HEK293 (cell line): ENCODE results near the gene DEAF1.

Experiments used
- CTCF ChIA-PET: fragments of 350-600 bp; formaldehyde crosslinking; extraction: SDS; loops from one replicate; lab custom pipeline; 2021; ENCODE audit warnings: antibody characterized with exemption; lab: Yijun Ruan, JAX
- POLR2A ChIA-PET: fragments of 300-600 bp; formaldehyde crosslinking; extraction: SDS; loops from one replicate; lab custom pipeline; 2020; ENCODE audit warnings: antibody characterized with exemption, inconsistent platforms; lab: Yijun Ruan, JAX
- H3K27ac ChIP-seq: fragments of 200-500 bp; sonication (Bioruptor generic); 2 replicates; pipeline ENCODE4 v1.5.1; 2014; ENCODE audit warnings: low read depth, low read length, control low read depth, inconsistent platforms; ENCODE audit errors: extremely low read depth
- H3K36me3 ChIP-seq, 2 experiments: fragments of 200-500 bp in 1 of 2; sonication (Bioruptor generic) in 1 of 2; 1 replicate in 1 of 2; 2 replicates in 1 of 2; pipeline ENCODE4 v1.5.1; 2014 to 2017; ENCODE audit warnings: inconsistent platforms in 2 of 2, low read length in 2 of 2; ENCODE audit not compliant: control insufficient read depth in 2 of 2, insufficient read depth in 1 of 2
- H3K4me1 ChIP-seq: fragments of 200-500 bp; sonication (Bioruptor generic); 2 replicates; pipeline ENCODE4 v1.5.1; 2014; ENCODE audit warnings: mild to moderate bottlenecking, low read length, inconsistent platforms; ENCODE audit not compliant: control insufficient read depth, insufficient read depth
- H3K4me3 ChIP-seq: 2 replicates; pipeline ENCODE4 v1.5.1; 2011; ENCODE audit warnings: low read depth, mild to moderate bottlenecking, control low read depth, low read length, moderate library complexity
- H3K9me3 ChIP-seq: fragments of 200-500 bp; sonication (Bioruptor generic); 2 replicates; pipeline ENCODE4 v1.5.1; 2014; ENCODE audit warnings: low read depth, low read length, inconsistent platforms; ENCODE audit not compliant: control insufficient read depth, insufficient read depth
- BCL11B ChIP-seq: fragments of 450-650 bp; formaldehyde crosslinking; IDR thresholded peaks from 2 replicates; pipeline ENCODE4 v1.5.1; 2016; ENCODE audit warnings: low read depth, missing biosample characterization, missing genetic modification characterization
- GFI1B ChIP-seq: fragments of 450-650 bp; formaldehyde crosslinking; IDR thresholded peaks from 2 replicates; pipeline ENCODE4 v1.5.1; 2016; ENCODE audit warnings: missing biosample characterization, missing genetic modification characterization
- MZF1 ChIP-seq: fragments of 450-650 bp; formaldehyde crosslinking; IDR thresholded peaks from 2 replicates; pipeline ENCODE4 v1.5.1; 2017; ENCODE audit warnings: missing biosample characterization, missing genetic modification characterization, borderline replicate concordance
- RBAK ChIP-seq: fragments of 450-650 bp; formaldehyde crosslinking; IDR thresholded peaks from 2 replicates; pipeline ENCODE4 v1.5.1; 2016; ENCODE audit warnings: missing biosample characterization, missing genetic modification characterization
- SP3 ChIP-seq: fragments of 450-650 bp; formaldehyde crosslinking; IDR thresholded peaks from 2 replicates; pipeline ENCODE4 v1.5.1; 2016; ENCODE audit warnings: missing biosample characterization, missing genetic modification characterization
- ZBTB17 ChIP-seq: fragments of 450-650 bp; formaldehyde crosslinking; IDR thresholded peaks from 2 replicates; pipeline ENCODE4 v1.5.1; 2016; ENCODE audit warnings: missing biosample characterization, missing genetic modification characterization
- ZBTB7A ChIP-seq: fragments of 450-650 bp; formaldehyde crosslinking; IDR thresholded peaks from 2 replicates; pipeline ENCODE4 v1.5.1; 2016; ENCODE audit warnings: low read depth, missing biosample characterization, missing genetic modification characterization
- ZBTB8A ChIP-seq: fragments of 450-650 bp; formaldehyde crosslinking; IDR thresholded peaks from 2 replicates; pipeline ENCODE4 v1.5.1; 2016; ENCODE audit warnings: missing biosample characterization, missing genetic modification characterization
- ZEB2 ChIP-seq: fragments of 450-650 bp; formaldehyde crosslinking; IDR thresholded peaks from 2 replicates; pipeline ENCODE4 v1.5.1; 2016; ENCODE audit warnings: missing biosample characterization, missing genetic modification characterization
- ZFP3 ChIP-seq: fragments of 450-650 bp; formaldehyde crosslinking; IDR thresholded peaks from 2 replicates; pipeline ENCODE4 v1.5.1; 2016; ENCODE audit warnings: low read depth, missing biosample characterization, missing genetic modification characterization
- ZFP41 ChIP-seq: fragments of 450-650 bp; formaldehyde crosslinking; IDR thresholded peaks from 2 replicates; pipeline ENCODE4 v1.5.1; 2016; ENCODE audit warnings: missing biosample characterization, missing genetic modification characterization, borderline replicate concordance
- ZNF132 ChIP-seq: fragments of 450-650 bp; formaldehyde crosslinking; IDR thresholded peaks from 2 replicates; pipeline ENCODE4 v1.5.1; 2017; ENCODE audit warnings: missing biosample characterization, missing genetic modification characterization, borderline replicate concordance
- ZNF16 ChIP-seq: fragments of 450-650 bp; formaldehyde crosslinking; IDR thresholded peaks from 2 replicates; pipeline ENCODE4 v1.5.1; 2016; ENCODE audit warnings: low read depth, missing biosample characterization, missing genetic modification characterization
- ZNF169 ChIP-seq: fragments of 450-650 bp; formaldehyde crosslinking; IDR thresholded peaks from 2 replicates; pipeline ENCODE4 v1.5.1; 2016; ENCODE audit warnings: missing biosample characterization, missing genetic modification characterization
- ZNF302 ChIP-seq: fragments of 450-650 bp; formaldehyde crosslinking; IDR thresholded peaks from 2 replicates; pipeline ENCODE4 v1.5.1; 2016; ENCODE audit warnings: missing biosample characterization, missing genetic modification characterization, low read depth
- ZNF558 ChIP-seq: fragments of 450-650 bp; formaldehyde crosslinking; IDR thresholded peaks from 2 replicates; pipeline ENCODE4 v1.5.1; 2016; ENCODE audit warnings: missing biosample characterization, missing genetic modification characterization
- ZNF571 ChIP-seq: fragments of 450-650 bp; formaldehyde crosslinking; IDR thresholded peaks from 2 replicates; pipeline ENCODE4 v1.5.0; 2017; ENCODE audit warnings: missing biosample characterization, missing genetic modification characterization
- ZNF600 ChIP-seq: fragments of 450-650 bp; formaldehyde crosslinking; IDR thresholded peaks from 2 replicates; pipeline ENCODE4 v1.5.1; 2016; ENCODE audit warnings: missing biosample characterization, missing genetic modification characterization
- ZNF623 ChIP-seq: fragments of 450-650 bp; formaldehyde crosslinking; IDR thresholded peaks from 2 replicates; pipeline ENCODE4 v1.5.1; 2016; ENCODE audit warnings: missing biosample characterization, missing genetic modification characterization
- ZNF660 ChIP-seq: fragments of 450-650 bp; IDR thresholded peaks from 2 replicates; pipeline ENCODE4 v1.5.1; 2018; ENCODE audit warnings: missing biosample characterization, mild to moderate bottlenecking, missing genetic modification characterization
- ZNF792 ChIP-seq: fragments of 450-650 bp; formaldehyde crosslinking; IDR thresholded peaks from 2 replicates; pipeline ENCODE4 v1.5.1; 2016; ENCODE audit warnings: missing biosample characterization, missing genetic modification characterization
- TF ChIP-seq, protein P1 (sequence below): fragments of 450-650 bp; formaldehyde crosslinking; IDR thresholded peaks from 2 replicates; pipeline ENCODE4 v1.5.1; 2016; ENCODE audit warnings: missing biosample characterization, missing genetic modification characterization, borderline replicate concordance
- TF ChIP-seq, protein P2 (sequence below): fragments of 450-650 bp; formaldehyde crosslinking; IDR thresholded peaks from 2 replicates; pipeline ENCODE4 v1.5.1; 2016; ENCODE audit warnings: missing biosample characterization, missing genetic modification characterization
- TF ChIP-seq, protein P3 (sequence below): fragments of 450-650 bp; formaldehyde crosslinking; IDR thresholded peaks from 2 replicates; pipeline ENCODE4 v1.5.1; 2016; ENCODE audit warnings: missing biosample characterization, missing genetic modification characterization

DEAF1 gene

DNA sequence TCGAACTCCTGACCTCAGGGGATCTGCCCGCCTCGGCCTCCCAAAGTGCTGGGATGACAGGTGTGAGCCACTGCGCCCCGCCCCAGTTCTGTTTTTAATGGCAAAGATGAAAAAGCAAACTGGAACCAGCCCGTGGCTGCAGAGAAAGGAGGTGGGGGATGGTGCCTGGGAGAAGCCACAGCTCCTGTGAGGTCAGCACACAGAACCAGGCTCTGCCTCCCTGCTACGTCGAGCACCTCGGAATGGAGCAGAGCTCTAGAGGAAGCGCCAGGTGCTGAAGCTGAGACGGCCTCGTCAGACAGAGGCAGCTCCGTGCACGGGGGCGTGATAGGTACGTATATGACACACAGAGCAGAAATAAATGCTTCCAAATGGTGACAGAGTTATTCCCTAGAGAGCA is 49.5 kb downstream of the DEAF1 start:
- H3K4me3 ChIP-seq = no peak overlapping the region
- ChIA-PET CTCF (interaction anchor here (1.1 kb wide), 1 partner anchor 77 kb away, joined by 3 read pairs; no protein-coding TSS in a partner anchor), POLR2A (interaction anchor here (0.7 kb wide), 1 partner anchor 94 kb away, joined by 3 read pairs; no protein-coding TSS in a partner anchor)
- H3K9me3 ChIP-seq = no peaks in the 10 kb centered on the region
- H3K27ac ChIP-seq = no peak overlapping the region
- TF ChIP-seq, protein P1, sequence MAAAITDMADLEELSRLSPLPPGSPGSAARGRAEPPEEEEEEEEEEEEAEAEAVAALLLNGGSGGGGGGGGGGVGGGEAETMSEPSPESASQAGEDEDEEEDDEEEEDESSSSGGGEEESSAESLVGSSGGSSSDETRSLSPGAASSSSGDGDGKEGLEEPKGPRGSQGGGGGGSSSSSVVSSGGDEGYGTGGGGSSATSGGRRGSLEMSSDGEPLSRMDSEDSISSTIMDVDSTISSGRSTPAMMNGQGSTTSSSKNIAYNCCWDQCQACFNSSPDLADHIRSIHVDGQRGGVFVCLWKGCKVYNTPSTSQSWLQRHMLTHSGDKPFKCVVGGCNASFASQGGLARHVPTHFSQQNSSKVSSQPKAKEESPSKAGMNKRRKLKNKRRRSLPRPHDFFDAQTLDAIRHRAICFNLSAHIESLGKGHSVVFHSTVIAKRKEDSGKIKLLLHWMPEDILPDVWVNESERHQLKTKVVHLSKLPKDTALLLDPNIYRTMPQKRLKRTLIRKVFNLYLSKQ (tag by site-specific recombination) = no peak
- TF ChIP-seq ZFP41 (no peak), SP3 (no peak), ZNF169 (tag by site-specific recombination) (no peak), ZNF558 (tag by site-specific recombination) (no peak), ZNF16 (tag by site-specific recombination) (no peak), ZFP3 (tag by site-specific recombination) (no peak), ZNF600 (no peak), ZBTB17 (tag by site-specific recombination) (no peak), ZNF623 (tag by site-specific recombination) (no peak), ZNF302 (no peak), ZBTB7A (tag by site-specific recombination) (no peak), RBAK (tag by site-specific recombination) (no peak), ZBTB8A (tag by site-specific recombination) (no peak), ZEB2 (tag by site-specific recombination) (no peak)
- TF ChIP-seq, protein P2, sequence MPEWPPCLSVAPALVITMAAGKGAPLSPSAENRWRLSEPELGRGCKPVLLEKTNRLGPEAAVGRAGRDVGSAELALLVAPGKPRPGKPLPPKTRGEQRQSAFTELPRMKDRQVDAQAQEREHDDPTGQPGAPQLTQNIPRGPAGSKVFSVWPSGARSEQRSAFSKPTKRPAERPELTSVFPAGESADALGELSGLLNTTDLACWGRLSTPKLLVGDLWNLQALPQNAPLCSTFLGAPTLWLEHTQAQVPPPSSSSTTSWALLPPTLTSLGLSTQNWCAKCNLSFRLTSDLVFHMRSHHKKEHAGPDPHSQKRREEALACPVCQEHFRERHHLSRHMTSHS (tag by site-specific recombination) = no peak
- TF ChIP-seq, protein P3, sequence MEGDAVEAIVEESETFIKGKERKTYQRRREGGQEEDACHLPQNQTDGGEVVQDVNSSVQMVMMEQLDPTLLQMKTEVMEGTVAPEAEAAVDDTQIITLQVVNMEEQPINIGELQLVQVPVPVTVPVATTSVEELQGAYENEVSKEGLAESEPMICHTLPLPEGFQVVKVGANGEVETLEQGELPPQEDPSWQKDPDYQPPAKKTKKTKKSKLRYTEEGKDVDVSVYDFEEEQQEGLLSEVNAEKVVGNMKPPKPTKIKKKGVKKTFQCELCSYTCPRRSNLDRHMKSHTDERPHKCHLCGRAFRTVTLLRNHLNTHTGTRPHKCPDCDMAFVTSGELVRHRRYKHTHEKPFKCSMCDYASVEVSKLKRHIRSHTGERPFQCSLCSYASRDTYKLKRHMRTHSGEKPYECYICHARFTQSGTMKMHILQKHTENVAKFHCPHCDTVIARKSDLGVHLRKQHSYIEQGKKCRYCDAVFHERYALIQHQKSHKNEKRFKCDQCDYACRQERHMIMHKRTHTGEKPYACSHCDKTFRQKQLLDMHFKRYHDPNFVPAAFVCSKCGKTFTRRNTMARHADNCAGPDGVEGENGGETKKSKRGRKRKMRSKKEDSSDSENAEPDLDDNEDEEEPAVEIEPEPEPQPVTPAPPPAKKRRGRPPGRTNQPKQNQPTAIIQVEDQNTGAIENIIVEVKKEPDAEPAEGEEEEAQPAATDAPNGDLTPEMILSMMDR (tag by site-specific recombination) = no peak
- no peaks in the 10 kb centered on the region for H3K4me1 ChIP-seq
- H3K36me3 ChIP-seq = peaks cover 7 to 80% of the 10 kb centered on the region in 2 experiments; a peak in 2 of 3 replicates

DNA sequence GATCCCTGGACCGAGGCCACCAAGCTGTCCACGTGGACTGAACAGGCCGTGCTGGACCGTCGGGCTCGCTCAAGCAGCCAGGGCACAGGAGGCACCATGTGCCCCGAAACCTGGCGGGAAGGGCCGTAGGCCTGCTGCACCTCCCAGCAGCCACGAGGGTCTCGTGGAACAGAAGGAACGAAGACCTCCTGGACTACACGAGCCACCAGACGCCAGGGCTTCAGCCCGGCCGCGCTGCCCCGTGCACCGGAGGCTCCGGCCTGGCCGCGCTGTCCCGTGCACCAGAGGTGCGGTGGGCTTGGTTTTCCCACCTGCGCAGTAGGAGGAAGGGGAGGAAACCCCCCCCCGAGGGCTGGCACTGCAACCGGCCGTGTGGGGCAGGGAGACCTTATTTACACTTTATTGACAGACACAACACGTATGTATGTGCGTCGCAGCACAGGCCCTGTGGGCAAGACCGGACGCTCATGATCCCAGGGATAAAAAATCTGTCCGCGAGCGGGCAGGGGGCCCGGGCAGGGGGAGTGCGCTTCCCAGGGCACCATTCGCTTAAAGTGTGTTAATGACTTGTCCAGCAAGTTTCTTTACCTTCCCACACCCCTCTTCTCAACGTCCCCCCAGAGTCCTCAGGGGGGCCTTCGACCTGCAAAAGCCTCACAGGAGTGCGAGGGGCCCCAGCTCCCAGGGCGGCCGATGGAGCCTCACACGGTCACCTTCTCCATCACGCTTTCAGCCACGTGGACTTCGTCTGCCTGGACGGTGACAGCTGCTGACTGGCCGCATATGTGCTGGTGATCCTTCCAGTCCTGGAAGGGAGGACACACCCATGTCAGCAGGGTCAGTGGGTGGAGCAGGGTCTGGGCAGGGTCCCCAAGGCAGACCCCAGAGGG is 50.9 kb downstream of the DEAF1 start:
- Histone ChIP-seq H3K36me3 (peaks cover 0 to 71% of the 10 kb centered on the region in 2 experiments; a peak in 2 of 3 replicates), H3K9me3 (no peaks in the 10 kb centered on the region), H3K4me1 (no peaks in the 10 kb centered on the region), H3K4me3 (no peak overlapping the region), H3K27ac (no peak overlapping the region)
- CTCF ChIA-PET = interaction anchor here (0.6 kb wide), 1 partner anchor 104 kb away, joined by 6 read pairs; no protein-coding TSS in a partner anchor
- TF ChIP-seq GFI1B (tag by site-specific recombination) = no peak
- no peak for TF ChIP-seq ZNF792 (tag by site-specific recombination)
- TF ChIP-seq BCL11B (tag by site-specific recombination) = no peak
- no peak for TF ChIP-seq ZNF571 (tag by site-specific recombination)
- 0 out of 2 replicates have a peak, but pooled peaks have one; percentile 32 for TF ChIP-seq ZBTB8A (tag by site-specific recombination)
- TF ChIP-seq ZNF660 = no peak
- TF ChIP-seq MZF1 = no peak
- TF ChIP-seq ZNF132 (tag by site-specific recombination) = no peak
- TF ChIP-seq, protein P1 (tag by site-specific recombination) = no peak
- POLR2A ChIA-PET = no interaction called here
